MG63 (cell line): Measurements from ENCODE around the gene OR8D4. TPM values are rescaled to one million over a fixed set of nuclear protein-coding genes. Genes with fewer than 3 reads are reported as not detected.
"Not testable (repeated sequence)": the region's sequence is repeated elsewhere in the genome, so short reads cannot be mapped to it uniquely, and the experiment has no call there.

Experiments used
- DNase-seq: peaks from one replicate; pipeline ENCODE4 v3.0.0-alpha.2; 2020
- H3K27me3 ChIP-seq: fragments of 250-450 bp; sonication (Bioruptor Pico); 2 replicates; pipeline ENCODE4 v1.5.1; 2020; ENCODE audit warnings: mild to moderate bottlenecking, moderate library complexity
- H3K36me3 ChIP-seq: fragments of 250-450 bp; sonication (Bioruptor Pico); 2 replicates; pipeline ENCODE4 v1.5.1; 2020; ENCODE audit warnings: mild to moderate bottlenecking, moderate library complexity
- H3K4me3 ChIP-seq: fragments of 250-450 bp; sonication (Bioruptor Pico); 2 replicates; pipeline ENCODE4 v1.5.1; 2020; ENCODE audit warnings: mild to moderate bottlenecking, moderate library complexity
- H3K9me3 ChIP-seq: fragments of 250-450 bp; sonication (Bioruptor Pico); 2 replicates; pipeline ENCODE4 v1.5.1; 2020; ENCODE audit warnings: mild to moderate bottlenecking, moderate library complexity
- total RNA-seq: library from RNA; depleted of rRNA; stranded (reverse); fragments of >200 nt; shearing (Covaris generic); gene quantifications from 2 replicates; pipeline ENCODE4 v1.2.3, GENCODE V29; 2014; ENCODE audit warnings: low replicate concordance; rRNA removed

Gene OR8D4
- not detected in 2 replicates for total RNA-seq

DNA sequence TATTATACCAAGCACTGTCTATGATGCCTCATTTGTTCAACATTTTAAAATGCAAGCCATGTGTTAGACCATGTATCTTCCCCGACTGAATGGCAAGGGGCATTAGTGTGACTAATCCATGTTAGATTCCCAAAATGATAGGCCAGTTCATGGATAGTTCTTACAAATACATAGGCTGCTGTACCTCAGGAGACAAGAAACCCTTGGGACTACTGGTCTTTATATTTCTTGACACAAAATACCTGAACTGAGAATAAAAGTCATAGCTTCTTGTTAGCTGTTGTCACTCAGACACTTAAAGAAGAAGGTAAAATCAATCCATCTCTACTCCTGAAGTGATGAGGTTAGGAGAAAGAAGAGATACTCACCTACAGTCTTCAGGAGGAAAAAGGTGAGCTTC is at the start of gene OR8D4:
Gene OR8D4, plus strand, starts transcription at position 301 of the 400 bp plus-strand sequence. CDS start 4,265 bp downstream, outside the sequence.
- H3K9me3 ChIP-seq, result no peaks in the 10 kb centered on the region
- H3K27me3 ChIP-seq, result no peaks in the 10 kb centered on the region
- no peak within 1 kb of the TSS for H3K4me3 ChIP-seq
- H3K36me3 ChIP-seq, result no peaks in the 10 kb centered on the region
- DNase-seq, result no peak

DNA sequence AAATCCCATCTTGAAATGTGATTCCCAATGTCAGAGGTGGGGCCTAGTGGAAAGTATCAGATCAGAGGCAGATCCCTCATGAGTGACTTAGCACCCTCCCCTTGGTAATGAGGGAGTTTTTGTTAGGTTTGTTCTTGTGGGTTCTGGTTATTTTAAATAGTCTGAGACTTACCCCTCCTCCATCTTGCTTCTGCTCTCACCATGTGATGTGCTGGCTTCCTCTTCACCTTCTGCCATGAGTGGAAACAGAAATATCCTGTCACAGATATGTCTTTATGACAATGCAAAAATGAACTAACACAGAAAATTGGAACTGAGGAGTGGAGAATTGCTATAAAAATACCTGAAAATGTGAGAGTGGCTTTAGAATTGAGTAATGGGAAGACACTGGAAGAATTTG is 49.6 kb upstream of the OR8D4 start:
- no peak overlapping the region for H3K4me3 ChIP-seq
- H3K9me3 ChIP-seq, result no peaks in the 10 kb centered on the region
- DNase-seq, result no peak
- H3K27me3 ChIP-seq, result no peaks in the 10 kb centered on the region; the same call in 1 of the 2 replicates
- H3K36me3 ChIP-seq, result no peaks in the 10 kb centered on the region

DNA sequence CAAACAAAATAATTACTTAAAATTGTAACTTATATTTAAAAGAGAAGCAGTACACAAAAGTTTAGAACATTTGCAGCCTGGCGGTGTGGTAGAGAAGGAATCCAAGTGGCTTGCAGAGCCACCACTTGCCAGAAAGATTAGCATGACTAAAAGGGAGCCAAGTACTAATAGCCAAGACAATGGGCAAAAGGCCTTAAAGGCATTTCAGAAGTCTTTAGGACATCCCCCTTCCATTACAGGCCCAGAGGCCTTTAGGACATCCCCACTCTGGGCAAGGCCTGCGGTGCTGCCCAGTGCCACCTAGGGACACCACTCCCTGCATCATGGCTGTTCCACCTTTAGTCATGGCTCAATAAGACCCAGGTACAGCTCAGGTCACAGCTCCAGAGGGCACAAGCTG is 48.9 kb upstream of the OR8D4 start:
- Histone ChIP-seq H3K36me3 (no peaks in the 10 kb centered on the region), H3K4me3 (no peak overlapping the region), H3K27me3 (no peaks in the 10 kb centered on the region; the same call in 1 of the 2 replicates), H3K9me3 (no peaks in the 10 kb centered on the region)
- DNase-seq, result no peak

DNA sequence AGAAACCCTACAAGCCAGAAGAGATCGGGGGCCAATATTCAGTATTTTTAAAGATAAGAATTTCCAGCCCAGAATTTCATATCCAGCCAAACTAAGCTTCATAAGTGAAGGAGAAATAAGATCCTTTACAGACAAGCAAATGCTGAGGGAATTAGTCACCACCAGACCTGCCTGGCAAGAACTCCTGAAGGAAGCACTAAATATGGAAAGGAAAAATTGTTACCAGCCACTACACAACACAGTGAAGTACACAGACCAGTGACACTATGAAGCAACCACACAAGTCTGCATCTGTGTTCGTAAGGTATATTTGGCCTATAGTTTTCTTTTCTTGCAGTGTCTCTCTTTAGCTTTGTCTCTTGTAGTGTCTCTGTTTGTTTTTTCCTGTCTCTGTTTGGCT is 45.5 kb upstream of the OR8D4 start:
- Histone ChIP-seq H3K27me3 (no peaks in the 10 kb centered on the region), H3K9me3 (no peaks in the 10 kb centered on the region), H3K4me3 (no peak overlapping the region), H3K36me3 (no peaks in the 10 kb centered on the region)
- DNase-seq, result no peak

DNA sequence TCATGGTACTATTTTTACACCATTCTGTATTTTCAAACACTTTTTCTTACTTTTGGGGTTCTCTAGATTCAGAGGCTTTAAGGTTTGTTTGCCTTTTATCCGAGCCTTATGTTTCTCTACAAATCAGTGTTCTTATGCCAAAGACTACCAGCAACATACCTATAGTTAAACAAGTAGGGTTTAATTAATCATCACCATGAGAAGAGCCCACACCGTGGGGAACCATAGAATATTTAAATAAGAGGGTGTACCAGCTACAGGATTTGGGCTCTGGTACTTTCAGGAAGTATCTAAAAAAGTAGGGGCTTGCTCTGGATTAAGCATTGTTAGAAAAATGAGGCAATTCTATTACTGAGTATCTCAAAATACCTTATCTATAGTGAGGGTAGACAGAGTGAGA is 42.2 kb upstream of the OR8D4 start:
- no peaks in the 10 kb centered on the region for H3K27me3 ChIP-seq
- no peak for DNase-seq
- H3K4me3 ChIP-seq, result no peak overlapping the region
- no peaks in the 10 kb centered on the region for H3K9me3 ChIP-seq
- no peaks in the 10 kb centered on the region for H3K36me3 ChIP-seq

DNA sequence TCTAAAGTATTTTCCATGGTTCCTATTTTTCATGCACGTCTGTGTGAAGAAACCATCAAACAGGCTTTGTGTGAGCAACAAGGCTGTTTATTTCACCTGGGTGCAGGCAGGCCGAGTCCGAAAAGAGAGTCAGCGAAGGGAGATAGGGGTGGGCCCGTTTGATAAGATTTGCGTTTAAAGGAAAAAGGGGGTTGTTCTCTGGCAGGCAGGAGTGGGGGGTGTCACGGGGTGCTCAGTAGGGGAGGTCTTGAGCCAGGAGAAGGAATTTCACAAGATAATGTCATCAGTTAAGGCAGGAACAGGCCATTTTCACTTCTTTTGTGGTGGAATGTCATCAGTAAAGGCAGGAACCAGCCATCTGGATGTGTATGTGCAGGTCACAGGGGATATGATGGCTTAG is 36.7 kb upstream of the OR8D4 start:
- H3K27me3 ChIP-seq, H3K36me3 ChIP-seq, DNase-seq, H3K9me3 ChIP-seq, H3K4me3 ChIP-seq: not testable (repeated sequence)

DNA sequence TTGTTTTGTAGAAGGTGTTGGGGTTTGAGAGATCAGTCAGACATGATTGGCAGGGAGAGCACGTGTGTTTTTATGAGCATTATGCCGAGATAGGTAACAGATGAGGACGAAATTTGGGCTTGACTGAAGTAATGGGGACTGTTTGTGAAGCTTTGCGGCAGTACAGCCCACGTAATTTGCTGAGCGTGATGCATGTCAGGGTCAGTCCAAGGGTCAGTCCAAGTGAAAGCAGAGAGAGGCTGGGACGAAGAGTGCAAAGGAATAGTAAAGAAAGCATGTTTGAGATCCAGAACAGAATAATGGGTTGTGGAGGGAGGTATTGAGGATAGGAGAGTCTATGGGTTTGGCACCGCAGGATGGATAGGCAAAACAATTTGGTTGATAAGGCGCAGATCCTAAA is 34.2 kb upstream of the OR8D4 start:
- not testable (repeated sequence) for DNase-seq, H3K4me3 ChIP-seq, H3K9me3 ChIP-seq, H3K36me3 ChIP-seq, H3K27me3 ChIP-seq

DNA sequence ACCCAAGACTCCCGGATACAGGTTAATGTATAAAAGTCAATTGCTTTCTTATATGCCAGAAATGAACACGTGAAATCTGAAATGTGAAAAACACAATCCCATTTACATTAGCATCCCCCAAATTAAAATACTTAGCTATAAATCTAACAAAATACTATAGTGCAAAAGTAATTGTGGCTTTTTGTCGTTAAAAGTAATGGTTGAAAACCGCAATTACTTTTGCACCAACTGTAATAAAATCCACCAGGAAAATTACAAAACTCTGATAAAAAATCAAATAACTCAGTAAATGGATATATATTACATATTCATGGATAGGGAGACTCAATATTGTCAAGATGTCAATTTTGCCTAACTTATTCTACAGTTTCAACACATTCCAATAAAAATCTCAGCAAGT is 21.1 kb upstream of the OR8D4 start:
- Histone ChIP-seq H3K9me3 (no peaks in the 10 kb centered on the region), H3K27me3 (peaks cover 8% of the 10 kb centered on the region; the same call in 1 of the 2 replicates), H3K36me3 (no peaks in the 10 kb centered on the region), H3K4me3 (no peak overlapping the region)
- no peak for DNase-seq

DNA sequence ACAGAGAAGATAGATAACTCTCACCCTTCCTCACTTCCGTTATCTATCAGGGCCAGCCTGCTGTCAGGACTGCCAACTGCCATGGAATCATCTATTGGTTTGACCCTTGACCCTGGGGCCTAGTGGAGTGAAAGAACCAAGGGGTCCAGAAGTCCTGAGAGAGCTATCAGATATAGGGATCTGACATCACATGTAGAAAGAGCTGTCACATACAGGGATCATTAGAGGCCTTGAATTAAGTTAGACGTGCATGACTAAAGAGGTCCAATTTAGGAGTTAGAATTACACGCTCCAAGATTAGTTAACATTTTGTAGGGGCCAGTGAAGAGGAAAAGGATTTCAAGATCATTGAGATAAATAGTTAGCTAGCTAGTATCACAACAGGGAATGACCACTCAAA is 16.4 kb upstream of the OR8D4 start, which contains the start of gene TMEM225:
Gene TMEM225, minus strand, starts transcription at position 101 of the 400 bp plus-strand sequence. CDS start 245 bp downstream, outside the sequence.
- H3K4me3 ChIP-seq, result no peak within 1 kb of the TSS
- H3K27me3 ChIP-seq, result peaks cover 5% of the 10 kb centered on the region; the same call in 1 of the 2 replicates
- no peaks in the 10 kb centered on the region for H3K36me3 ChIP-seq
- DNase-seq, result no peak
- no peaks in the 10 kb centered on the region for H3K9me3 ChIP-seq

DNA sequence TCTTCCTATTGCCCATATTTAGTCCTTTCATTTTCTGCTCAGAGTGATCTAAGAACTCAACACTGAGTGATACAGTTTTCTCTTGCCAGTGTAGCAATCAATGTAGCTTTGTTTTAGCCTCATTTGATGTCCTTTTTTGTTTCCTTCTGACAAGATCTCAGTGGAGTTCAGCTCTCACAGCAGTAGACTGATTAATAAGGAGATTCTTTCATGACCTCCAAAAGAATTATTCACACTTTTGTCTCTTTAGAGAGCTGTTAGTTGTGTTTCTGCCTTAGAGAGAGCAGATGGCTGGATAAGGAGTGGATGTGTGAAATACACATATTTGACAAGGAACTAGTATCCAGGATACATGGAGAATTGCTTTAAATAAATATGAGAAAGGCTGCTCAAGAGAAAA is 9.9 kb upstream of the OR8D4 start:
- H3K9me3 ChIP-seq, result no peaks in the 10 kb centered on the region
- no peaks in the 10 kb centered on the region for H3K36me3 ChIP-seq
- DNase-seq, result no peak
- H3K27me3 ChIP-seq, result no peaks in the 10 kb centered on the region
- H3K4me3 ChIP-seq, result no peak overlapping the region

DNA sequence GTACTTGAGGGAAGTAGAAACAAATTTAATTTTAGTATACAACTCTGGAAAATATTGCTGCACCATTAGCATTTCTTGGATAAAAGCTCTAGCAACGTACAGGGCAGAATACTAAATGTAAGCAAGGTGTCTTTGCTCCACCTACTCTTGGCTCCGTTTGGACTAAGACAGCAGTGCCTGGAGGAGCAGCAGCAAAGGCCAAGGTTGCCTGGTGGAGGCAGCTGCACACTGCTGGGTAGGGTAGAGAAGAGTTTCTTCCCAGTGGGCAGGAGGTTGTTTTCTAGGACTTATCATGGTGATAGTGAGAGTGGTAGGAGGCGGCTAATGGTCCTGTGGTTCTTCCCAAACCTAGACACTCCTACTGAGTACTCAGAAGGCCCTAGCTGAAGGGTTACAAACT is 2.2 kb upstream of the OR8D4 start:
- H3K36me3 ChIP-seq, result no peaks in the 10 kb centered on the region
- H3K27me3 ChIP-seq, result no peaks in the 10 kb centered on the region
- no peak for DNase-seq
- H3K9me3 ChIP-seq, result no peaks in the 10 kb centered on the region
- H3K4me3 ChIP-seq, result no peak overlapping the region

DNA sequence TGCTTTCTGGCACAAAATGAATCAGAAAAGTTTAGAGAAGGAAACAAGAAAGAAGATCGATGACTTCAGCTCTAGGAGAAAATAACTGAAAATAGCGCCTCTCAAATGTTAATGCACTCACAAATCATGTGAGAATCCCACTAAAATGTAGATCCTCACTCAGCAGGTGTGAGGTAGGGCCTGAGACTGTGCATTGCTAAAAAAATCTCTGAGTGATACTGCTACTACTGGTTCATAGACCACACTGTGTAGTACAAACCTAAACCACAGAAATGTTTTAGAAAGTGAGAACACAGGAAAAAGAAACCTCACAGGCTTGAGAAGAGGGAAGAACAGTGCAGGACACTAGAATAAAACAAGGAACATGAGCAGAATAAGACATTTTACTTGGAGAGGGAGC is 2.0 kb downstream of the OR8D4 start:
- no peaks in the 10 kb centered on the region for H3K9me3 ChIP-seq
- DNase-seq, result no peak
- no peaks in the 10 kb centered on the region for H3K36me3 ChIP-seq
- no peaks in the 10 kb centered on the region for H3K27me3 ChIP-seq
- no peak overlapping the region for H3K4me3 ChIP-seq

DNA sequence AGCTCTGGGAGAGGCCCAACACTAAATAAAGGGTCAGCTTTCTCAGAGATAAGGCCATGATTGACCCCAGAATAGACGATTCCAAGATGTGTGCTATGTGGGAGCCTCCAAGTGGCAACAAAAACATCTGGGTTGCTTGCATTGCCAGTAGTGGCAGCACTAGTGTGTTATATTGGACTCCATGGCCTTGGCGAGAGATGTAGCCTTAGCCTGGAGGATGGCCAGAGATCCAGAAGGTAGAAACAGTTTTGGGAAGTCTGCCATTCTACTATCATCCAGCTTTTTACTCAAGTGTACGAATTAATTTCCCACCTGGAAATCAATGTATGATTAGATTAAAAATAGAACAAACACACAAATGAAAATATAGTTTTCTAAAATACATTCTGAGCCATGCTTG is 3.0 kb downstream of the OR8D4 start:
- H3K36me3 ChIP-seq, result no peaks in the 10 kb centered on the region
- DNase-seq, result no peak
- no peaks in the 10 kb centered on the region for H3K9me3 ChIP-seq

DNA sequence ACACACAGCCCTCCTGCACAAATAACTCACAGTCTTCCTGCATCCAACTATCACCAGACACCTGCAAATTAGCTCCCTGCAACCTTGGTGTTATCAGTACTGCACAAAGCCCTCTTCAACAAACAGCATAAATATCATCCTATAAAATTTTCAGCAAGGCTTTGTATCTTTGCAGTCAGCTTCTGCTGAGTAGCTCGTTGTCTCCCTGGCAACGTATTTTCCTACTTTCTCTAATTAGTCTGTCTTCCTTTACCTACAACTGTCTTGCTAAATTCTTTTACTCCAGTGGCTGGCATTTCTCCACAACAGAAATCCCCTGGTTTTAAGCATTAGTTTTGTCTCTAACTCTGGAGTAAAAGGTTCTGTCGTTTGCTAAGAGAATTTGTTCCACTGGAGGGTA is 3.9 kb downstream of the OR8D4 start:
- Histone ChIP-seq H3K4me3 (no peak overlapping the region), H3K9me3 (no peaks in the 10 kb centered on the region), H3K27me3 (no peaks in the 10 kb centered on the region), H3K36me3 (no peaks in the 10 kb centered on the region)
- no peak for DNase-seq

More for the DNA sequence above, 3.0 kb downstream of the OR8D4 start:
- no peaks in the 10 kb centered on the region for H3K27me3 ChIP-seq
- H3K4me3 ChIP-seq, result no peak overlapping the region

DNA sequence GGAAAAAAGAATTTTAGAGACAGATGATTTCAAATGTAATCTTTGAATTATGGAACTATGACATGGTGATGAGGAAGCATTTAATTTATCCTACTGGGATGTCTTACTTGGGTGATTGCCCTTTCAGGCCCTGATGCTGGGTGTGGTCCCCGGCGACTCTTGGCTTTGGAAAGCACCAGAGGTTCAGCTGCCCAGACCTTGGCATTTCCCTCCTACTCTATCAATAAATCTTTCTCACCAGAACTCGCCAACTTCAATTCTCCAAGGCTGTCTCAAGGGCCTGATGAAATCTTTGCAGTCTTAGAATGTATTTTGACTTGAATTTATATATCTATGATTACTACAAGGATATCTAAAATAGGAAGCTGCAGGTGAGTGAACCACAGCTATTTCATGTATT is 19.0 kb downstream of the OR8D4 start:
- DNase-seq, result no peak
- Histone ChIP-seq H3K27me3 (no peaks in the 10 kb centered on the region), H3K36me3 (no peaks in the 10 kb centered on the region), H3K9me3 (no peaks in the 10 kb centered on the region), H3K4me3 (no peak overlapping the region)

DNA sequence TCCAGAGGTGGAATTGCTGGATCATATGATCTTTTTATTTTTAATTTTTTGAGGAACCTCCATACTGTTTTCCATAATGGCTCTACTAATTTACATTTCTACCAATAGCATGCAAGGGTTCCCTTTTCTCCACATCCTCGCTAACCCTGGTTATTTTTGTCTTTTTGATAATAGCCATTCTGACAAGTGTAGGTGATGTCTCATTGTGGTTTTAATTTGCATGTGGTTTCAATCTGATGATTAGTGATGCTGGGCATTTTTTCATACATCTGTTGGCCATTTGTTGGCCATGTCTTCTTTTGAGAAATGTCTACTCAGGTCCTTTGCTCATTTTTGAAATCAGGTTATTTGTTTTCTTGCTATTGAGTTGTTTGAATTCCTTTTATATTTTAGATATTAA is 22.1 kb downstream of the OR8D4 start:
- H3K9me3 ChIP-seq, result no peaks in the 10 kb centered on the region
- no peaks in the 10 kb centered on the region for H3K27me3 ChIP-seq
- no peak for DNase-seq
- H3K4me3 ChIP-seq, result no peak overlapping the region
- no peaks in the 10 kb centered on the region for H3K36me3 ChIP-seq

DNA sequence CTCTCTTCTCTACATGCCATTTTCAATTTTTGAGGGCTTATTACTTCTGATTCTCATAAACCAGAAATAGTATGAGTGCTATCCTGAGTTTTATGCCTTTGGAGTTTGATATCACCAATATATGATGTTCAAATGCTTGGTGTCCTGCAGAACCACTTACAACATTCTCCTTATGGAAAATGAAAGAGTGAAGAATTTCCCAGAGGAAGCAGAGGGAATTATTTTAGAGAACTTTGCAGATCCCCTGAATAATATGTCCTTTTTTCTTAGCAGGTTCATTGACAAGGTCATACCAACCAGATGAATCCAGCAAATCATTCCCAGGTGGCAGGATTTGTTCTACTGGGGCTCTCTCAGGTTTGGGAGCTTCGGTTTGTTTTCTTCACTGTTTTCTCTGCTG is 37.4 kb downstream of the OR8D4 start, which contains the start of gene OR4D5:
Gene OR4D5, plus strand, starts transcription at position 301 of the 400 bp plus-strand sequence. Its CDS starts 0 bp downstream, at position 301.
- Histone ChIP-seq H3K27me3 (no peaks in the 10 kb centered on the region; the same call in 1 of the 2 replicates), H3K36me3 (no peaks in the 10 kb centered on the region), H3K4me3 (no peak within 1 kb of the TSS), H3K9me3 (no peaks in the 10 kb centered on the region)
- no peak for DNase-seq

DNA sequence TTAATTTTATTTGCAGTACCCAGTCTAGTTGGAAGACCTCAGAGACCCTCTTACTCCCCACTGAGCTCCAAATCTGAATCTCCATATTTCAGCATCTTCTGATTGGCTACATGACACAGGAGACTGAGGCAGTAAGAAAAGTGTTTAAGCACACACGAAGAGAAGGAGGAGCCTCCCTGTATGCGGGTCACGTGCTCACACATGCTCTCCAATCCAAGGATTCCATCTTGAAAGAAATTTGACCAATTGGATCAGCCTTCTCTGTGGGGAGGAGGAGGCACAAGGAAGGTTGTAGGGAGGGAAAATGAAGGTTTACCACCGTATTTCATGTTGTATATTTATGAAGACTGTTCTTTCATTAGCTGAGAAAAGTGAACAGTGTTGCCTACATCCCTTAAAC is 40.4 kb downstream of the OR8D4 start:
- Histone ChIP-seq H3K4me3 (no peak overlapping the region), H3K36me3 (no peaks in the 10 kb centered on the region), H3K9me3 (no peaks in the 10 kb centered on the region), H3K27me3 (peaks cover 4% of the 10 kb centered on the region; the same call in 1 of the 2 replicates)
- no peak for DNase-seq

DNA sequence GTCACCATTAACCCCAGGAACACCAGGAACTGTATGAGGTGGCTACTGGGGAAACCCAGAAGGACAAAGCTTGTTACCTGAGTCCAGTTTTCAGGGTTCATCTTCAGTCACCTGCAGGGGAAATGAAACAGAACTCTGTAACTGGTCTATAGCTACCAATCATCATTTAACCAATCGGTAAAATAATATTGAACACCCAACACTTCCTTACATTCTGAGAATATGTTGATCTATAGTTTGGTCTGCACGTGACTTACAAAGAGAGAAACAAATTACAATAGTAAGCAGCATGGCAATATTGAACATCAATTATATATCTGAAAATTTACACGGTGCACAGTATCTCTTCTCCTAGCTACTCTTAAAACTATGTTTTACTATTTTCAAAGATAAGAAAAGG is 41.8 kb downstream of the OR8D4 start, which contains the start of gene OR6T1:
Gene OR6T1, minus strand, starts transcription at position 101 of the 400 bp plus-strand sequence. Its CDS starts 0 bp downstream, at position 101.
- Histone ChIP-seq H3K4me3 (no peak within 1 kb of the TSS), H3K27me3 (peaks cover 4% of the 10 kb centered on the region; the same call in 1 of the 2 replicates), H3K9me3 (no peaks in the 10 kb centered on the region), H3K36me3 (no peaks in the 10 kb centered on the region)
- DNase-seq, result no peak
